ENCODE measurements around the gene HTT. TPM values are rescaled to one million over a fixed set of nuclear protein-coding genes. Genes with fewer than 3 reads are reported as not detected.
A peak's percentile ranks its signal among the peaks of the same experiment; 100 is the strongest.

Gene HTT
- total and polyA plus RNA-seq, 2 experiments from 2014 or later: 11.4 to 38.6 TPM

GRCh38 chr4:3283483-3283882 lies 209.0 kb downstream of the HTT start:
- no peak for TF ChIP-seq CTCF (IDR thresholded peaks at IDR 0.05; ENCODE audit: low read depth, low read length)

GRCh38 chr4:3283916-3284315 lies 209.4 kb downstream of the HTT start:
- H3K27ac ChIP-seq: no peak overlapping the region
- H3K27me3 ChIP-seq: no peaks in the 10 kb centered on the region
- H3K36me3 ChIP-seq: no peaks in the 10 kb centered on the region
- no peaks in the 10 kb centered on the region for H3K4me1 ChIP-seq (ENCODE audit: low read depth)
- H3K9me3 ChIP-seq (ENCODE audit: low read depth): no peaks in the 10 kb centered on the region
- DNase-seq (ENCODE audit: low read depth in 1 of 2, low spot score in 1 of 2): no peak
- no peak overlapping the region for H3K4me3 ChIP-seq
- TF ChIP-seq CTCF (IDR thresholded peaks at IDR 0.05; ENCODE audit: low read depth, low read length): no peak

More at GRCh38 chr4:3283483-3283882, 209.0 kb downstream of the HTT start:
- Histone ChIP-seq H3K36me3 (no peaks in the 10 kb centered on the region), H3K4me3 (no peak overlapping the region), H3K27me3 (no peaks in the 10 kb centered on the region), H3K4me1 (ENCODE audit: low read depth) (no peaks in the 10 kb centered on the region), H3K9me3 (ENCODE audit: low read depth) (no peaks in the 10 kb centered on the region), H3K27ac (no peak overlapping the region)
- DNase-seq (ENCODE audit: low read depth in 1 of 2, low spot score in 1 of 2): no peak

- DNase-seq (ENCODE audit: low read depth in 1 of 2, low spot score in 1 of 2): no peak
Observed at GRCh38 chr4:3284734-3285557, 210.5 kb downstream of the HTT start.

GRCh38 chr4:3285558-3286334 lies 211.3 kb downstream of the HTT start:
- H3K27ac ChIP-seq: no peak overlapping the region
- H3K4me3 ChIP-seq: no peak overlapping the region
- no peaks in the 10 kb centered on the region for H3K36me3 ChIP-seq
- DNase-seq (ENCODE audit: low read depth in 1 of 2, low spot score in 1 of 2): peak in 1 of 2 donors; percentile 37
- TF ChIP-seq CTCF (IDR thresholded peaks at IDR 0.05; ENCODE audit: low read depth, low read length): no peak
- no peaks in the 10 kb centered on the region for H3K9me3 ChIP-seq (ENCODE audit: low read depth)
- H3K4me1 ChIP-seq (ENCODE audit: low read depth): no peaks in the 10 kb centered on the region
- no peaks in the 10 kb centered on the region for H3K27me3 ChIP-seq

More at GRCh38 chr4:3284734-3285557, 210.5 kb downstream of the HTT start:
- Histone ChIP-seq H3K27ac (no peak overlapping the region), H3K36me3 (no peaks in the 10 kb centered on the region), H3K9me3 (ENCODE audit: low read depth) (no peaks in the 10 kb centered on the region), H3K27me3 (no peaks in the 10 kb centered on the region), H3K4me3 (no peak overlapping the region), H3K4me1 (ENCODE audit: low read depth) (no peaks in the 10 kb centered on the region)
- TF ChIP-seq CTCF (IDR thresholded peaks at IDR 0.05; ENCODE audit: low read depth, low read length): no peak

- Histone ChIP-seq H3K4me1 (ENCODE audit: low read depth) (no peaks in the 10 kb centered on the region), H3K27ac (no peak overlapping the region), H3K4me3 (no peak overlapping the region), H3K9me3 (ENCODE audit: low read depth) (no peaks in the 10 kb centered on the region), H3K27me3 (no peaks in the 10 kb centered on the region), H3K36me3 (no peaks in the 10 kb centered on the region)
- no peak for DNase-seq (ENCODE audit: low read depth in 1 of 2, low spot score in 1 of 2)
- TF ChIP-seq CTCF (IDR thresholded peaks at IDR 0.05; ENCODE audit: low read depth, low read length): no peak
Observed at GRCh38 chr4:3286335-3287175, 212.1 kb downstream of the HTT start.
